ENCODE results near the gene RPL35.
"Not testable (repeated sequence)": the region's sequence is repeated elsewhere in the genome, so short reads cannot be mapped to it uniquely, and the experiment has no call there.

- TF ChIP-seq POLR2A, CTCF (IDR thresholded peaks at IDR 0.05): not testable (repeated sequence)
These were observed 23.0 kb downstream of the RPL35 start for GRCh38 chr9:124838567-124839275.

All from vagina (tissue), 2 donors.